Uterus (tissue), 2 donors: Measurements from ENCODE around the gene TNFRSF25.

ENCODE experiments used
- CTCF ChIP-seq, 4 experiments: fragments of 200-600 bp in 2 of 4; fragments of 450-650 bp in 2 of 4; sonication (generic) in 2 of 4; IDR thresholded peaks; one replicate each; pipeline ENCODE4 v1.5.1; 2016 to 2019; ENCODE audit warnings: antibody characterized with exemption in 4 of 4, mild to moderate bottlenecking in 2 of 4, moderate library complexity in 1 of 4
- POLR2A ChIP-seq, 2 donors: fragments of 450-650 bp; IDR thresholded peaks; one replicate each; pipeline ENCODE4 v1.6.1; 2016; ENCODE audit warnings: antibody characterized with exemption in 2 of 2, mild to moderate bottlenecking in 1 of 2, moderate library complexity in 1 of 2

- TF ChIP-seq CTCF (IDR thresholded peaks at IDR 0.05), result peak; percentile 77 to 86 (median 81)
- peak in 1 of 2 donors; percentile 15 for TF ChIP-seq POLR2A (IDR thresholded peaks at IDR 0.05)
Measured at GRCh38 chr1:6489799-6490180, 23.8 kb upstream of the TNFRSF25 start.
